ENCODE data around the gene FGF21. TPM values are rescaled to one million over a fixed set of nuclear protein-coding genes. Genes with fewer than 3 reads are reported as not detected.

FGF21 gene
- total RNA-seq, 4 donors from 2014 or later, result not detected

- H3K27me3 ChIP-seq, result no peaks in the 10 kb centered on the region
- no peak for DNase-seq (ENCODE audit: extremely low spot score)
- no peaks in the 10 kb centered on the region for H3K9me3 ChIP-seq
- WGBS, result 92% methylated on average over 8 of the region's 8 CpGs
- no peak overlapping the region for H3K27ac ChIP-seq (replicated peaks in 1 of 4)
- TF ChIP-seq CTCF (IDR thresholded peaks at IDR 0.05), result no peak
- no peak for TF ChIP-seq POLR2A (IDR thresholded peaks at IDR 0.05; ENCODE audit: low read depth)
- TF ChIP-seq POLR2AphosphoS5 (IDR thresholded peaks at IDR 0.05), result no peak
- no peak for TF ChIP-seq EP300 (IDR thresholded peaks at IDR 0.05)
- H3K36me3 ChIP-seq, result peaks cover 0 to 15% (median 6%) of the 10 kb centered on the region in 4 donors
- H3K4me3 ChIP-seq, result no peak overlapping the region
- intact Hi-C loops (cut with DNase I), result loop anchor here (10.0 kb wide), 1 partner anchor 148 kb away; the partner anchor contains the start of gene CA11
- H3K4me1 ChIP-seq, result peaks cover 16 to 28% (median 23%) of the 10 kb centered on the region in 4 donors
Measured at GRCh38 chr19:48793271-48793670, 37.9 kb downstream of the FGF21 start.

- intact Hi-C loops (cut with DNase I), result loop anchor here (2.0 to 10.0 kb wide), 2 partner anchors 43 to 149 kb away; partner anchors contain the start of genes CA11 and HSD17B14
- TF ChIP-seq POLR2AphosphoS5 (IDR thresholded peaks at IDR 0.05) (no peak), EP300 (IDR thresholded peaks at IDR 0.05) (no peak), CTCF (IDR thresholded peaks at IDR 0.05) (no peak), POLR2A (IDR thresholded peaks at IDR 0.05; ENCODE audit: low read depth) (no peak)
- no peaks in the 10 kb centered on the region for H3K27me3 ChIP-seq
- H3K9me3 ChIP-seq, result no peaks in the 10 kb centered on the region
- H3K4me3 ChIP-seq, result no peak overlapping the region
- H3K4me1 ChIP-seq, result peaks cover 16 to 28% (median 23%) of the 10 kb centered on the region in 4 donors
- peaks cover 2 to 22% (median 11%) of the 10 kb centered on the region in 4 donors for H3K36me3 ChIP-seq
- no peak for DNase-seq (ENCODE audit: extremely low spot score)
- peak overlapping the region; percentile 86 to 92 (median 89) for H3K27ac ChIP-seq (replicated peaks in 1 of 4)
- WGBS, result 76% methylated on average over 6 of the region's 6 CpGs
Measured at GRCh38 chr19:48794291-48794690, 39.0 kb downstream of the FGF21 start.

GRCh38 chr19:48795055-48795684 lies 39.8 kb downstream of the FGF21 start:
- 2% methylated on average over 19 of the region's 38 CpGs for WGBS
- Histone ChIP-seq H3K4me3 (peak overlapping the region; percentile 51 to 66 (median 54)), H3K9me3 (no peaks in the 10 kb centered on the region), H3K27ac (replicated peaks in 1 of 4) (peak overlapping the region; percentile 86 to 92 (median 89)), H3K4me1 (peaks cover 16 to 28% (median 23%) of the 10 kb centered on the region in 4 donors), H3K27me3 (no peaks in the 10 kb centered on the region), H3K36me3 (peaks cover 7 to 31% (median 18%) of the 10 kb centered on the region in 4 donors)
- TF ChIP-seq CTCF (IDR thresholded peaks at IDR 0.05), result peak; percentile 96 to 97 (median 97)
- no peak for TF ChIP-seq POLR2A (IDR thresholded peaks at IDR 0.05; ENCODE audit: low read depth)
- peak; percentile 73 to 76 for TF ChIP-seq POLR2AphosphoS5 (IDR thresholded peaks at IDR 0.05)
- no peak for TF ChIP-seq EP300 (IDR thresholded peaks at IDR 0.05)
- peak; percentile 97 for DNase-seq (ENCODE audit: extremely low spot score)
- intact Hi-C loops (cut with DNase I), result loop anchor here (2.0 to 10.0 kb wide), 2 partner anchors 42 to 150 kb away; partner anchors contain the start of genes CA11 and HSD17B14

GRCh38 chr19:48795685-48796070 lies 40.4 kb downstream of the FGF21 start:
- 29% methylated on average over 1 of the region's 2 CpGs for WGBS
- no peak for TF ChIP-seq POLR2A (IDR thresholded peaks at IDR 0.05; ENCODE audit: low read depth)
- no peak for TF ChIP-seq EP300 (IDR thresholded peaks at IDR 0.05)
- TF ChIP-seq POLR2AphosphoS5 (IDR thresholded peaks at IDR 0.05), result no peak
- no peak for TF ChIP-seq CTCF (IDR thresholded peaks at IDR 0.05)
- intact Hi-C loops (cut with DNase I), result loop anchor here (2.0 to 10.0 kb wide), 2 partner anchors 41 to 151 kb away; partner anchors contain the start of genes CA11 and HSD17B14
- H3K36me3 ChIP-seq, result peaks cover 7 to 31% (median 18%) of the 10 kb centered on the region in 4 donors
- peak overlapping the region in 2 of 4 donors; percentile 53 to 54 for H3K4me3 ChIP-seq
- no peaks in the 10 kb centered on the region for H3K27me3 ChIP-seq
- peaks cover 16 to 28% (median 23%) of the 10 kb centered on the region in 4 donors for H3K4me1 ChIP-seq
- H3K27ac ChIP-seq (replicated peaks in 1 of 4), result peak overlapping the region; percentile 86 to 92 (median 89)
- DNase-seq (ENCODE audit: extremely low spot score), result no peak
- no peaks in the 10 kb centered on the region for H3K9me3 ChIP-seq

All from esophagus muscularis mucosa (tissue), 4 donors.